Glutamatergic neuron (in vitro differentiated cells): ENCODE results near the gene FKBP5. TPM values are rescaled to one million over a fixed set of nuclear protein-coding genes. Genes with fewer than 3 reads are reported as not detected.

Experiments used
- DNase-seq: peaks from one replicate; pipeline ENCODE4 v3.0.0; 2022
- H3K27ac Mint-ChIP-seq: one replicate; pipeline ENCODE4 v1.8.0; 2020; ENCODE audit warnings: mild to moderate bottlenecking, mixed read lengths, inconsistent platforms; ENCODE audit not compliant: unreplicated experiment
- H3K27me3 Mint-ChIP-seq: one replicate; pipeline ENCODE4 v1.8.0; 2020; ENCODE audit warnings: mild to moderate bottlenecking, moderate library complexity, mixed read lengths, inconsistent platforms; ENCODE audit not compliant: unreplicated experiment
- H3K36me3 Mint-ChIP-seq: one replicate; pipeline ENCODE4 v1.8.0; 2020; ENCODE audit warnings: mild to moderate bottlenecking, mixed read lengths, inconsistent platforms; ENCODE audit not compliant: unreplicated experiment
- H3K4me1 Mint-ChIP-seq: one replicate; pipeline ENCODE4 v1.8.0; 2020; ENCODE audit warnings: mild to moderate bottlenecking, low read depth, mixed read lengths, inconsistent platforms; ENCODE audit not compliant: unreplicated experiment
- H3K4me3 Mint-ChIP-seq: one replicate; pipeline ENCODE4 v1.8.0; 2020; ENCODE audit warnings: mild to moderate bottlenecking, mixed read lengths, inconsistent platforms; ENCODE audit not compliant: unreplicated experiment
- H3K9me3 Mint-ChIP-seq: one replicate; pipeline ENCODE4 v1.8.0; 2020; ENCODE audit warnings: mild to moderate bottlenecking, moderate library complexity, mixed read lengths, inconsistent platforms; ENCODE audit not compliant: unreplicated experiment
- microRNA-seq: library from miRNA; unstranded; fragments of <30 nt; microRNA quantifications from one replicate; pipeline ENCODE4, GENCODE V29; 2020; ENCODE audit not compliant: unreplicated experiment
- total RNA-seq: library from RNA; stranded (reverse); fragmentation: NEBNext Ultra II Directional; extraction: Animal tissue kit (Norgen Biotek cat#: 25700); gene quantifications from one replicate; pipeline ENCODE4 v1.2.1, GENCODE V29; 2021; ENCODE audit not compliant: unreplicated experiment
- TF ChIP-seq, protein P1 (sequence below): fragments of 200-600 bp; sonication (generic); IDR thresholded peaks from one replicate; pipeline ENCODE4 v1.5.0; 2021; ENCODE audit not compliant: partially characterized antibody, unreplicated experiment

Gene FKBP5
- total RNA-seq, 1 donor from 2014 or later = 10.6 TPM

DNA sequence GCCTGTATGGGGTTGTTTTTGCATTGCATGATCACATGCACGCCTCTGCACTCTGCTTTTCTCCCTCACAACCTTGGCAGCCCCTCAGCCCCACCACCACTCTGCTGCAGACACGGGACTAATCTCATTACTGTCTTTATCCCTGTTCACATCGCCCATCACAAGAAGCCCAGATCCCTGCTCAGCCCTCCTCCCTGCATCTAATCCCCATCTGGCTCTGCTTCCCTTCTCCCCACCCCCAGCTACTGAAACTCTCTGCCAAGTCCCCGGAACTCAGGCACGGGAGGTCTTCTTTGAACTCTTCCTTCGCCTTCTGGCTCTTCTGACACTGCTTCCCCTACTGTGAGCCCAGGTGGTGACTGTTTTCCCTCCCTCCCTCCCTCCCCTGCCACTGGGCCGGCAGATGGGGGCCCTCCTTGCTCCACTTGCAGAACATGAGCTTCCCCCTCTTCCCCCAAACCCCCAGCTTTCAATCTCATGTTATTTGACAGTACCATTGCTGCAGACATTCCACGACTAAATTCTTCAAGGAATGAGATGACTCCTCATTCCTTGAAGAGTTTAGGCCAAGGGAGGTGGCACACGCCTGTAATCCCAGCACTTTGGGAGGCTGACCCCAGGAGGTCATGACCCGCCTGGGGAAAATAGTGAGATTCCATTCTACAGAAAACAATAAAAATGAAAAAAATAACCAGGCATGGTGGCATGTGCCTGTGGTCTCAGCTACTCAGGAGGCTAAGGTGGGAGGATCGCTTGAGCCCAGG is 154.1 kb downstream of the FKBP5 start:
- peaks cover 12% of the 10 kb centered on the region for H3K4me1 Mint-ChIP-seq
- peak overlapping the region; percentile 67 for H3K27ac Mint-ChIP-seq
- H3K4me3 Mint-ChIP-seq = peak overlapping the region; percentile 37
- no peaks in the 10 kb centered on the region for H3K27me3 Mint-ChIP-seq
- no peak for DNase-seq
- no peaks in the 10 kb centered on the region for H3K9me3 Mint-ChIP-seq
- TF ChIP-seq, protein P1, sequence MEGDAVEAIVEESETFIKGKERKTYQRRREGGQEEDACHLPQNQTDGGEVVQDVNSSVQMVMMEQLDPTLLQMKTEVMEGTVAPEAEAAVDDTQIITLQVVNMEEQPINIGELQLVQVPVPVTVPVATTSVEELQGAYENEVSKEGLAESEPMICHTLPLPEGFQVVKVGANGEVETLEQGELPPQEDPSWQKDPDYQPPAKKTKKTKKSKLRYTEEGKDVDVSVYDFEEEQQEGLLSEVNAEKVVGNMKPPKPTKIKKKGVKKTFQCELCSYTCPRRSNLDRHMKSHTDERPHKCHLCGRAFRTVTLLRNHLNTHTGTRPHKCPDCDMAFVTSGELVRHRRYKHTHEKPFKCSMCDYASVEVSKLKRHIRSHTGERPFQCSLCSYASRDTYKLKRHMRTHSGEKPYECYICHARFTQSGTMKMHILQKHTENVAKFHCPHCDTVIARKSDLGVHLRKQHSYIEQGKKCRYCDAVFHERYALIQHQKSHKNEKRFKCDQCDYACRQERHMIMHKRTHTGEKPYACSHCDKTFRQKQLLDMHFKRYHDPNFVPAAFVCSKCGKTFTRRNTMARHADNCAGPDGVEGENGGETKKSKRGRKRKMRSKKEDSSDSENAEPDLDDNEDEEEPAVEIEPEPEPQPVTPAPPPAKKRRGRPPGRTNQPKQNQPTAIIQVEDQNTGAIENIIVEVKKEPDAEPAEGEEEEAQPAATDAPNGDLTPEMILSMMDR = no peak
- H3K36me3 Mint-ChIP-seq = peaks cover 10% of the 10 kb centered on the region

DNA sequence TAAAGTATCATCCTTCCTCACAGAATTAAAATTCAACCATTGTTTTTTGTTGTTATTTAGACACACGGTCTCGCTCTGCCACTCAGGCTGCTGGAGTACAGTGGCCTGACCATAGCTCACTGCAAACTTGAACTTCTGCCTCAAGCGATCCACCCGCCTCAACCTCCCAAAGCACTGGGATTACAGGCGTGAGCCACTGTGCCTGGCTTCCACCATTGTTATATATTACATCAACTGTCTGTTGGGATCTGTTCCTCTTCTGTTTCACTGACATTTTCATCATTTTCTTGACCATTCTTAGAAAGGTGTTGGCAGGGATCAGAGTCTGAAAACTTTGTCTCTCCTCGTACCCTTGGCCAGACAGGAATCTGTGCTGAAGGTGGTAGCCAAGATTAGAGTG is 154.7 kb downstream of the FKBP5 start:
- no peak for DNase-seq
- no peaks in the 10 kb centered on the region for H3K9me3 Mint-ChIP-seq
- H3K4me3 Mint-ChIP-seq = peak overlapping the region; percentile 37
- peak overlapping the region; percentile 67 for H3K27ac Mint-ChIP-seq
- peaks cover 12% of the 10 kb centered on the region for H3K4me1 Mint-ChIP-seq
- TF ChIP-seq, protein P1 = no peak
- H3K27me3 Mint-ChIP-seq = no peaks in the 10 kb centered on the region
- H3K36me3 Mint-ChIP-seq = peaks cover 5% of the 10 kb centered on the region

DNA sequence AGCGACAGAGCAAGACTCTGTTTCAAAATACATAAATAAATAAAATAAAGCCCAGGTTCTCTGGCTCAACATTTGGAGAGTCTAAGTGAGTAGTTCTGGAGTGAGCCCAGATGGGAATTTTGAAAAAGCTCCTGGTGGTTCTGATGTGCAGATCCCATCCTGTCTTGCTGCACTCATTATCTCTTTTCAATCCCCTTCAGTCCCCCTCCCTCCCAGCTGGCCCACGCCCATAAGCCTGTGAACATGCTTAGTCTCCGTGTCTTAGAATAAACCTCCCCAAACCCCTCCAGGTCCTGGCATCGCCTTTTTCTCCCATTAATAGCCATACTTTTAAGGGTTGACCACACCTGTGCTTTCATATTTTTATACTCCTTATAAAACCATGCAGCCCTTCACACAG is 156.6 kb downstream of the FKBP5 start:
- DNase-seq = no peak
- Mint-ChIP-seq H3K27me3 (no peaks in the 10 kb centered on the region), H3K27ac (no peak overlapping the region), H3K4me3 (no peak overlapping the region), H3K9me3 (no peaks in the 10 kb centered on the region), H3K4me1 (peaks cover 12% of the 10 kb centered on the region), H3K36me3 (peaks cover 5% of the 10 kb centered on the region)
- TF ChIP-seq, protein P1 = no peak

DNA sequence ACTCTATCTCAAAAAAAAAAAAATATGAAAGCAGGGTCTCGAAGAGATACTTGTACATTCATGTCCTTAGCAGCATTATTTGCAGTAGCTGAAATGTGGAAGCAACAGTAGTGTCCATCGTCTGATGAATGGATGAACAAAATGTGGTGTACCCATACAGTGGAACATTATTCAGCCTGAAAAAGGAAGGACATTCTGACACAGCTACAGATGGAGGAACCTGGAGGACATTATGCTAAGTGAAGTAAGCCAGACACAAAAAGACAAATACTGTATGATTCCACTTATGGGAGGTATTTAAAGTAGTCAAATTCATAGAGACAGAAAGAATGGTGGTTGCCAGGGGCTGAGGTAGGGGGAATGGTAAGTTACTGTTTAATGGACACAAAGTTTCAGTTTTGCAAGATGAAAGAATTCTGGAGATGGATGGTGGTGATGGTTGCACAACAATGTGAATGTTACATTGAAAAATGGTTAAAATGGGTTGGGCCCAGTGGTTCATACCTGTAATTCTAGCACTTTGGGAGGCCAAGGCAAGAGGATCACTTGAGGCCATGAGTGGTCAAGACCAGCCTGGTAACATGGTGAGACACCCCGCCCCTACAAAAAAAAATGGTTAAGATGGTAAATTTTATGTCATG is 164.2 kb downstream of the FKBP5 start:
- Mint-ChIP-seq H3K4me3 (no peak overlapping the region), H3K36me3 (no peaks in the 10 kb centered on the region), H3K4me1 (peaks cover 2% of the 10 kb centered on the region), H3K27me3 (peaks cover 4% of the 10 kb centered on the region), H3K27ac (no peak overlapping the region), H3K9me3 (no peaks in the 10 kb centered on the region)
- DNase-seq = no peak
- TF ChIP-seq, protein P1 = no peak

Small RNA genes within 50 kb of the gene (microRNA-seq; reads per million reads assigned to microRNA genes)
- not detected for gene MIR5690

Other genes starting within 250 kb of the FKBP5 start
- 33.4 TPM for gene FANCE, start 236.6 kb downstream of the FKBP5 start, total RNA-seq
- gene RPL10A, start 220.5 kb downstream of the FKBP5 start, total RNA-seq = 690 TPM
- 50.0 TPM for gene TEAD3, start 191.8 kb downstream of the FKBP5 start, total RNA-seq
- not detected for gene TULP1, start 176.0 kb downstream of the FKBP5 start, total RNA-seq
- gene ARMC12, start 48.1 kb upstream of the FKBP5 start, total RNA-seq = 2.6 TPM
- gene CLPSL2, start 87.7 kb upstream of the FKBP5 start, total RNA-seq = not detected
- gene CLPSL1, start 92.1 kb upstream of the FKBP5 start, total RNA-seq = not detected
- not detected for gene CLPS, start 108.4 kb upstream of the FKBP5 start, total RNA-seq
- gene LHFPL5, start 116.4 kb upstream of the FKBP5 start, total RNA-seq = 1.7 TPM
- gene SRPK1, start 232.2 kb upstream of the FKBP5 start, total RNA-seq = 89.8 TPM